ENCODE data around the gene TIE1.

TIE1 gene

DNA sequence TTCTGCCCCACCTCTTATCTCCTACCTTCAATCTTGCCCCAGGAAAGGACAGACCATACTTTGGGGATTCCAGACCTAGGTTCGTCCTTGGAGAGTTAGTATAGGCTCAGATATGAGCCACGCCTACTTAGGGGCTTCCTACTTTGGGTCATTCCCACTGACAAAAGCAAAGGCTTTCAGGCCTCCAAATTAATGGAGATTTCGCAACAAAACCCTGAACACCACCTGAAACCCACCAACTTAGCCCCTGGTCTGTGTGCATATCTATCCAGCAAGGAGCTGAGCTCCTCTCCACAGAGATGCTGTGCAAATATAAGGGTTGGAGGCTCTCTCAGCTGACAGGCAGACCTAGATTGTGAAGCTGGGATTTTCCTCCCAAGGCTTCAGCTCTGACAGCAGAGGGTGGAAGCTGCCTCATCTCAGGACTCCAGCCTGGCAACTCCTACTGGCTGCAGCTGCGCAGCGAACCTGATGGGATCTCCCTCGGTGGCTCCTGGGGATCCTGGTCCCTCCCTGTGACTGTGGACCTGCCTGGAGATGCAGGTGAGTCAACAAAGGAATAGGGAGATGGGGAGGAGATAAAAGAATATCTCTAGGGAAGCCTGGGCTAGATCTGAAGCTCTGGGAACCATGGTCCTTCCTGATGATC is 38.9 kb downstream of the TIE1 start:
- DNase-seq = no peak

DNA sequence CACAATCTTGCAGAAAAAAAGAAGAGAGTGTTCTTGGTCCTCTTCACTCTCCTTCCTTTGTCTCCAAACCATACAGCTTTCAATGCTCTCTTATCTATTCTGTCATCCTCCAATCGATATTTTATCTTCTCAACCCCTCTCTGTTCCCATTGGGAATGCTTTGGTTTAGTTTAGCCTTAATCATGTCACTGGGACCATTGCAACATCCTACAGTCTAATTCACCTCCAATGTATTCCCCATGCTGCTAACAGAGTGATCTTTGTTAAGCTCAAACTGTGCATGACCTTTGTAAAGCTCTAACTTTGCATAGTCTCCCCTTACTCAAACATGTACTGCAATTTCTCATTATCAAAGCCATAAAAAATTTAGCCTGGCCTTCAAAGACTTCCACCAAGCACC is 39.8 kb downstream of the TIE1 start:
- DNase-seq = no peak

DNA sequence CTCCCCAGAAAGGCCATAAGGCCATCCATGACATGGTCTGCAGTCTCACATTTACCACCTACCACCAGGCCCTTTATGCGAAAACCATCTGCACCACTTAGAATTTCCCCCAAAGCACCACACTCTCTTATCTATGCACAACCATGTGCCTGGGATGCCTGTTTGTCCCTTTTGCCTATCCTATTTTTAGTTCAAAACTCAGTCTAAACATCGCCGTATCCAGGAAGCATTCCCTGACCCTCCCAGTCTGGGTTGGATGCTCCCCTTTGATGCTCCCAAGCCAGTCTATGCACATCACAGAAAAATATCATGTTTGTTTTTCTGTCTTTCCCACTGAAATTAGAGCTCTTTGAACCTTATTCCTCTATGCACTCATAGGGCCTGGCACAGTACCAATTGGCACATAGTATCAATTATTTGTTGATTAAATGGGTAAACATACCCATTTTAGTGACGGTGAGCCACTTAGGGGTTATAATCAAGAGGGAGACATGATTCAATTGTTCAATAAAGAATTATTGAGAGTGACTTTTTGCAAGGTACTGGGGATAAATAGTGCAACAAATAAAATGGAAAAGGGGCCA is 43.6 kb downstream of the TIE1 start:
- no peak for DNase-seq

DNA sequence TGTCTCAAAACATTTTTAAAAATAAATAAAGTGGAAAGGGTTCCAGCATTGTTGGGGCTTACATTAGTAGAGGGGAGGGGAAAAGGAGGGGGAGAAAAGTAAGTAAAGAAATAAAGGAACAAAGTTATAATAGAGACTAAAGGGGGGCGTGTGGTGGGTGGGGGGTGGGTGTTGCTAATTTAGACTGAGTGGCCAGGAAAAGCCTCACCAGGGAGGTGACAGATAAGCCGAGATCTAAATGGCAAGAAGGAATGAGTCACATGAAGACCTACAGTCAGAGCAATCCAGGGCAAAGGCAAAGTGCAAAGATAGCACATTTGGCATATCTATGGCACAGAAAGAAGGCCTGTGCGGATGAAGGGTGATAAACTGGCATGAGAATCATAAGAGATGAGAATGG is 44.3 kb downstream of the TIE1 start:
- DNase-seq = no peak

DNA sequence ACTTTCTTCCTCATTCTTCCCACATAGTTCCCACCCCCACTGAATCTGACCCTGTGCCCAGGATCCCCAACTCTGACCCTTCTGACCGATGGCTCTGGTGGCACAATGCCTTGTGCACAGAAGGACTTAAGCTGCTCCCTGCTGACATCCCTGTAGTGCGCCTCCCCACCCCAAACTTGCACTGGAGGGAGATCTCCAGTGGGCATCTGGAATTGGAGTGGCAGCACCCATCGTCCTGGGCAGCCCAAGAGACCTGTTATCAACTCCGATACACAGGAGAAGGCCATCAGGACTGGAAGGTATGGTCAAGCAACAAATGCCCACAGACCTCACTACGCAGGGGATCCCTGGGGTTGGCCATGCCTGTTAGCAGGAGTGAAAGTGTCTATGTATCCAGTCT is 45.9 kb downstream of the TIE1 start:
- no peak for DNase-seq

DNA sequence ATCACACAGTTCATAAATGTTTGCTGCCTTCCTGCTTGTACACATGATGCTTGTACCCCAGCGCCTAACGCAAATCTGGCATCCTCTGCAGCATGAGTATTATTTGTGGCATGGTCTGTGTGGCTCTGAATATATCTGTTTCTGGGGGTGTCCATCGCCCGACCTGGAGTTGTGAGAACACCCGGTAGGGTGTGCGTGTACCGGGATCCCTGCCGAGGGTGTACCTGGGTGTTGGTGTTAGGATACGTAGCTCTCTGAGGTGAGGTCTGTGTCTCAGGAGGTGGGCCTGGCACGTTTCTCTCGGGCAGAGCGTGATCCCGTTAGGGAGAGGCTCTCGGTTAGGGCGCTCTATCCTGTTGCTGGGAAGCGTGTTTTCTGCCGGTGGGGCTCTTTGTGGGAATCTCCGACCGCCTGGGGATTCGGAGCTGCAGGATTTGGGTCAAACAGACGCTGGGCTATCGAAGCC is 47.6 kb downstream of the TIE1 start:
- DNase-seq = peak; percentile 98

DNA sequence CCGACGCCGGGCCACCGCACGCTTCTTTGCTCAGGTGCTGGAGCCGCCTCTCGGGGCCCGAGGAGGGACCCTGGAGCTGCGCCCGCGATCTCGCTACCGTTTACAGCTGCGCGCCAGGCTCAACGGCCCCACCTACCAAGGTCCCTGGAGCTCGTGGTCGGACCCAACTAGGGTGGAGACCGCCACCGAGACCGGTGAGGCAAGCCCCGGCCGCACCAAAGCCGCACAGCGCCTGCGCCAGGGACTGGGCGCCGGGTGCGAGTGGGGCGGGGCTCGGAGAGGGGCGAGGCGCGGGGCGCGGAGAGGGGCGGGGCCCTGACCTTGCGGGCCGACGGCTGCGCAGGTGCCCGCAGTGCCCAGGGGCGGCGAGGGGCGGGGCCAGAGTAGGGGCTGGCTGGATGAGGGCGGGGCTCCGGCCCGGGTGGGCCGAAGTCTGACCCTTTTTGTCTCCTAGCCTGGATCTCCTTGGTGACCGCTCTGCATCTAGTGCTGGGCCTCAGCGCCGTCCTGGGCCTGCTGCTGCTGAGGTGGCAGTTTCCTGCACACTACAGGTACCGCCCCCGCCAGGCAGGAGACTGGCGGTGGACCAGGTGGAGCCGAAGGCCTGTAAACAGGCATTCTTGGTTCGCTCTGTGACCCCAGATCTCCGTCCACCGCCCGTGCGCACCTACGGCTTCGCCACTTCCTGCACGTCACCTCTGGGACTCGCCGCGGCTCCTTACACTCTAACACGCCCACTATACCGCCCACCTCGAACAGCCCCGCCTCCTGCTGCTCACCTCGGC is 48.2 kb downstream of the TIE1 start:
- peak; percentile 100 for DNase-seq

DNA sequence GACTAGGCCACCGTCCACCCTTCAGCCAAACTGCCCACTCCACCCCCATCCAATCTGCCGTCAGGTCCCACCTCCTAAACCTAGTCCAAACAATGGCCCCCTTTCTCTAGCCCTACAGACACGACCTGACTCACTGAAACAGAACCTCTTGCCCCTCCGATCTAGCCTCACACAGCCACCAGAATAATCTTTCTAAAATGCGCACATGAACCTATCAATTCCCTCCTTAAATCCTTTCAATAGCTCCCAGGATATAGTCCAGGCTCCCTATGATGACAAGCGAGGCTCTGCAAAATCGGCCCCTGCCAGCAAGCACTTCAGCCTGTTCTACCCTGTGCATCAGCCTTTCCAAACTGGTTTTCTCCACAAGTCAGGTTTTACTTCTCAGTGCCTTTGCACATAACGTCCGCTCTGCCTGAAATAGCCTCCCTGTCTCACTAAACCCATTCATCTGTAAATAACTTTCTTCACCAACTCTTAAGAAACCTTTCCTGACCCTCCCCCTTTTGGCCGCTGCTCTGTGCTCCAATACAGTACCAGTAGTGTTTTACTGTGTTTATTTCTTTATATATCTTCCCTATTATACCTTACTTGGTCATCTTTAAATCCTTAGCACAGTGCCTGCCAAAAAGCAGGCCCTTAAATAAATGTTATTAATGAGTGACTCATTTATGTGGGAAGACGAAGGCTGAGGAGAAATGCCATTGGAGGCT is 49.0 kb downstream of the TIE1 start:
- DNase-seq = peak; percentile 57

DNA sequence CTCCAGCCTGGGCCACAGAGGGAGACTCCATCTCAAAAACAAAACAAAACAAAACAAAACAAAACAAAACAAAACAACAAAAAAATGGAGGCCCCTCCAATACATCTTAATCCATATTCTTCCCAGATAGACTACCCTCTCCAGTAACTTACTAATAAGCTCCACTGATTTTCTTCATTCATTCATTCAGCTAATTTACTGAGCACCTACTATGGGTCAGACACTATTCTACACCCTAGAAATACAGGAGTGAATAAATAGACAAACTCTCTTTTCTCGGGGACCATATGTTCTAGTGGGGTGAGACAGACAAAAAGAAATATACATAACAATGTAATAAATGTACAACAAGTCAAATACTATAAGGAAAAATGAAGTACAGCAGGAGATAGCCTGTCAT is 50.2 kb downstream of the TIE1 start:
- no peak for DNase-seq

DNA sequence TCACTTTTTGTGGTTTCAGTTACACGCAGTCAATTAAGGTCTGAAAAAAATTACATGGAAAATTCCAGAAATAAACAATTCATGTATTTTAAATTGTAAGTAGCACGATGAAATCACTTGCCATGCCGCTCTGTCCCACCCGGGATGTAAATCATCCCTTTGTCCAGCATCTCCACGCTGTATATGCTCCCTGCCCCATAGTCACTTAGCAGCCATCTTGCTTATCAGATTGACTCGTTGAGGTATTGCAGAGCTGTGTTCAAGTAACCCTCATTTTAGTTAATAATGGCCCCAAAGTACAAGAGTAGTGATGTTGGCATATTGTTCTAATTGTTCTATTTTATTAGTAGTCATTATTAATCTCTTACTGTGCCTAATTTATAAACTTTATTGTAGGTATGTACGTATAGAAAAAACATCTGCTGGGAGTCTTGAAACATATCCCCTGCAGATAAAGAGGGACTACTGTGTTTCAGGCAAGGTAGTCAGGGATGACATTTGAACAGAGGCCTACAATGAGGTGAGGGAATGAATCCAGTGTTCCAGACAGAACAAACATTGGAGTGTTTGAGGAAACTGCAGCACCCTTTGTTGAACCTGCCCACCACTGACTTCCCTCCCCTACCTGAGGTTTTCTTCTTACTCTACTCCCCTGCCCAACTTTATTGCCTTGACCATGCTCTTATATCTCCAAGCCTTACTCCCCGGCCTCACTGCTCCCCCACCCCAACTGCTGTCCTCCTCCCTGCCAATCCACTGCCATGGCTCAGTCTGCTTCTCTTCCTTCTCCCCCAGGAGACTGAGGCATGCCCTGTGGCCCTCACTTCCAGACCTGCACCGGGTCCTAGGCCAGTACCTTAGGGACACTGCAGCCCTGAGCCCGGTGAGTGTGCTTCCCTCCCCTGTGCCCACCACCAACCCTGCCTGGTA is 50.9 kb downstream of the TIE1 start:
- no peak for DNase-seq

DNA sequence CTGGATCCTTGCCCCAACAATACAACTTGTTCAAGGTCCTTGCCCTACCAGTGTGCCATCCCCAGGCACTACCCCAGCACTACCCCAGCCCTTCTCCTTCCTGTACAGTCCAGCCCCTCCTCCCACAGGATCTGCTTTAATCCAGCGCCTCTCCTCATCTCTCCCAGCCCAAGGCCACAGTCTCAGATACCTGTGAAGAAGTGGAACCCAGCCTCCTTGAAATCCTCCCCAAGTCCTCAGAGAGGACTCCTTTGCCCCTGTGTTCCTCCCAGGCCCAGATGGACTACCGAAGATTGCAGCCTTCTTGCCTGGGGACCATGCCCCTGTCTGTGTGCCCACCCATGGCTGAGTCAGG is 51.5 kb downstream of the TIE1 start:
- DNase-seq = no peak

DNA sequence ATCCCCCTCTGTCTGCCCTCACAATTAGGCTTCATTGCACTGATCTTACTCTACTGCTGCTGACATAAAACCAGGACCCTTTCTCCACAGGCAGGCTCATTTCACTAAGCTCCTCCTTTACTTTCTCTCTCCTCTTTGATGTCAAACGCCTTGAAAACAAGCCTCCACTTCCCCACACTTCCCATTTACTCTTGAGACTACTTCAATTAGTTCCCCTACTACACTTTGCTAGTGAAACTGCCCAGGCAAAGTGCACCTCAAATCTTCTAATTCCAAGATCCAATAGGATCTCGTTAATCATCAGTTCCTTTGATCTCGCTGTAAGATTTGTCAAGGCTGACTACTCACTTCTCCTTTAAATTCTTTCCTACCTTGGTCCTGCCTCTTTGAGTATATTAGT is 52.1 kb downstream of the TIE1 start:
- DNase-seq = no peak

DNA sequence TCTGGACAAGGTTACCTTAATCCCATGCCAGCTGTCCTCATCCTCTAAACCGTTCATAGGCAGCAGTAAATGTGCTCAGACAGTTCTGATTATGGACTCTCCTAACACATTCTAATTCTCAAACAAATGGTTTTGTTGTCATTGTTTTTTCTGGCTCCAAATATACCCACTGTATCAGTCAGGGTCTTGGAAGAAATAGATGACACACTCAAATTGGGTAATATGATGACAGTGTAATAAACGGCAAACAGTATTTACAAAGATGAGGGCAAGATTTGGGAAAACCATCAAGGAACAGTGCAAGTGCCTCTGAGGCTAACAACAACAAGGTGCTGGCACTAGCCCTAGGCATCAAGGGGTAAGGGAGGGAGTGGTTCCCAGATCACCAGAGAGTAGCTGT is 53.7 kb downstream of the TIE1 start:
- no peak for DNase-seq

DNA sequence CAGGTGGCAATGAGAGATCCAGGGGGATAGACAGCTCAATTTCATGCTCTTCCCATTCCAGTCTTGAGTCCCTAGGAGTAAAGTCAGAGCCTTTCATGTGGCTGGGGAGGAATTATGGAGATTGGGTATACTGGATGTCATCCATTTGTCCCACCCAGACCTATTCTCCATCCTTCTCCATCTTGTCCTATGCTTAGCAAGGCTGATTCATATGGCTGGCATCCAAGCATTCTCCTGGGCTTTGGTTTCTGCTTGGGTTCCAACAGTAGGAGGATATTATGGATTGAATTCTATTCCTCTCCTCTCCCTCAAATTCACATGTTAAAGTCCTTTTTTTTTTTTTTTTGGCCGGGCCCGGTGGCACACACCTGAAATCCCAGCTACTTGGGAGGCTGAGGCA is 54.2 kb downstream of the TIE1 start:
- DNase-seq = no peak

DNA sequence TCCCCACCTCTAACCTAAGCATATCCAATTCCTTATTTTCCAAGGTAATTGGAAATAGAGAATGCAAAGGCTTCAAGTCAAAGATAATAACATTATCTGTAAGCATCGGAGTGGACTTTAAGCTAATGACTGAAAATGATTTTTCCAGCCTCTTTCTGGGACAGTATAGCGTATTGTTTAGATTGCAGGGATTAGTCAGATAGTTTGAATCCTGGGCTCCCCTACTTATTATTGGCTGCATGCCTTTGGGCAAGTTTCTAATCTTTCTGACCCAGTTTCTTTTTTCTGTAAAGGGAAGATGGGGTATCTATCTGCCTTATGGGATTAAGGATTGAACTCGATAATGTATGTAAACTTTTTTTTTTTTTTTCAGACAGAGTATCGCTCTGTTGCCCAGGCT is 56.5 kb downstream of the TIE1 start:
- no peak for DNase-seq

DNA sequence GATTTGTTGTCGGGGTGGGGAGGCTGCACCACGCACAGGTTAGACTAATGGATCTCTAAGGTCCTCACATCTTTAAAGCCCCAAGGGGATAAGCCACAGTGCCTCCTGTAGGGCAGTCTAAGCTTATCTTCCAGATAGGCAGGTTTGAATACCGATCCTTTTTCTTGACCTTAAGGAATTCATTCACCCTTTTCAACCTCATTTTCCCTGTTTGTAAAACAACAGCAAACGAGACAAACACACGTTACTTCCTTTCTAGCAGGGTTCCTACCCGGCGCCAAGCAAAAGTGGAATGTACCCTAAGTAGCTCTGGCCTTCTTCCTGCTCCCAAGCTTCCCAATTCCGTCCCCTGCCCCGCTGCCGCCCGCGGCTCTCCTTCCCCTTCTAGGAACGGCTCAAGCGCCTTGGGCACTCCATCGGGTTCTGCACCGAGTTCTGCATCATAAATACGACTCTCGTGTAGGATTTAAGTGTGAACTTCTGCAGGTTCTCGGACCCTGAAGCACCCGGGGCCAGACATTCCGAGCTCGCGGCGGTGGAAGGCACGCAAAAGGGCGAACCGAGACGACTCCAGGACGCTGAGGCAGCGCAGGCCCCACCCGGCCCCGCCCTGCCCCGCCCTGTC is 57.5 kb downstream of the TIE1 start:
- DNase-seq = peak; percentile 87

DNA sequence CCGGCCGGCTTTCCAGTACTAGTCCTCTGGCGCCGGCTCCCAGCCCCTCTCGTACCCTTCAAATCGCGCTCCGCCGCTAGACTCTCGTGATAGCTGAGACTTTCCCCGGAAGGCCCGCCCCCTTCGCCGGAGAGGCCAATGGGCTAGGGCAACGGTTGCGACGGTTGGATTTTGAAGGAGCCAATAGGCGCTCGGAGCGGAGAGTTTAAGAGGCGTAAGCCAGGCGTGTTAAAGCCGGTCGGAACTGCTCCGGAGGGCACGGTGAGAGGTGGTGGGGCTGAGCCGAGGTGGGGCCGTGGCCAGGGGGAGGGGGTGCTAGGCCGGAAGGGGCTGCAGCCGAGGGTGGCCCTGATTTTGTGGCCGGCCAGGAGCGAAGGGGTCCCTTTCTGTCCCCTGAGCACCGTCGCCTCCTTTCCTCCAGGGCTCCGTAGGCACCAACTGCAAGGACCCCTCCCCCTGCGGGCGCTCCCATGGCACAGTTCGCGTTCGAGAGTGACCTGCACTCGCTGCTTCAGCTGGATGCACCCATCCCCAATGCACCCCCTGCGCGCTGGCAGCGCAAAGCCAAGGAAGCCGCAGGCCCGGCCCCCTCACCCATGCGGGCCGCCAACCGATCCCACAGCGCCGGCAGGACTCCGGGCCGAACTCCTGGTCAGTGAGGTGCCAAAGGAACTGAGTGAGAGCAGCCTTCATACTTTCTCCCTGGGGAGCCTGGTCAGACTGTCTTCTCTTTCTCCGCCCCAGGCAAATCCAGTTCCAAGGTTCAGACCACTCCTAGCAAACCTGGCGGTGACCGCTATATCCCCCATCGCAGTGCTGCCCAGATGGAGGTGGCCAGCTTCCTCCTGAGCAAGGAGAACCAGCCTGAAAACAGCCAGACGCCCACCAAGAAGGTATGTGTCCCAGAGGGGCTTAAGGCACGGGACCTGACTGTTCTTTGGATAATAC is 58.2 kb downstream of the TIE1 start, which contains the start of gene CDC20:
Gene CDC20, plus strand, starts transcription at position 236 of the 948 bp plus-strand sequence. Its CDS starts 235 bp downstream, at position 471.
- DNase-seq = peak; percentile 100

DNA sequence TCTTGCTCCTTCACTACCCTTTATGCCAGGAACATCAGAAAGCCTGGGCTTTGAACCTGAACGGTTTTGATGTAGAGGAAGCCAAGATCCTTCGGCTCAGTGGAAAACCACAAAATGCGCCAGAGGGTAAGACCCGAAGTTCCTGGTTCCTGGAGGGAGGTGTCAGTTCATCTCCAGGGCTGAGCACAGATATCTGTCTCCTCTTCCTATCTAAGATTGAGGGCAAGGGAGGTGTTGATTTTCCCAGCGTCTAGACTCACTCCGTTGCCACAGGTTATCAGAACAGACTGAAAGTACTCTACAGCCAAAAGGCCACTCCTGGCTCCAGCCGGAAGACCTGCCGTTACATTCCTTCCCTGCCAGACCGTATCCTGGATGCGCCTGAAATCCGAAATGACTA is 58.9 kb downstream of the TIE1 start:
- DNase-seq = no peak

DNA sequence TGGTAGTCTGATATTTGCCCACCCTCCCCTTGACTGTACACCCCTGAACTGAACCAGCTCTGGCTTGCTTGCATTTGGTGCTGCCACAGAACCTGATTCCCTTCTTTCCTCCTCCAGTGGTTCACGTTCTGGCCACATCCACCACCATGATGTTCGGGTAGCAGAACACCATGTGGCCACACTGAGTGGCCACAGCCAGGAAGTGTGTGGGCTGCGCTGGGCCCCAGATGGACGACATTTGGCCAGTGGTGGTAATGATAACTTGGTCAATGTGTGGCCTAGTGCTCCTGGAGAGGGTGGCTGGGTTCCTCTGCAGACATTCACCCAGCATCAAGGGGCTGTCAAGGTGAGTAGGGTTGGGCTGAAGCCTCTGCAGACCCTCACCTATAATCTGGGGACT is 59.8 kb downstream of the TIE1 start:
- no peak for DNase-seq

DNA sequence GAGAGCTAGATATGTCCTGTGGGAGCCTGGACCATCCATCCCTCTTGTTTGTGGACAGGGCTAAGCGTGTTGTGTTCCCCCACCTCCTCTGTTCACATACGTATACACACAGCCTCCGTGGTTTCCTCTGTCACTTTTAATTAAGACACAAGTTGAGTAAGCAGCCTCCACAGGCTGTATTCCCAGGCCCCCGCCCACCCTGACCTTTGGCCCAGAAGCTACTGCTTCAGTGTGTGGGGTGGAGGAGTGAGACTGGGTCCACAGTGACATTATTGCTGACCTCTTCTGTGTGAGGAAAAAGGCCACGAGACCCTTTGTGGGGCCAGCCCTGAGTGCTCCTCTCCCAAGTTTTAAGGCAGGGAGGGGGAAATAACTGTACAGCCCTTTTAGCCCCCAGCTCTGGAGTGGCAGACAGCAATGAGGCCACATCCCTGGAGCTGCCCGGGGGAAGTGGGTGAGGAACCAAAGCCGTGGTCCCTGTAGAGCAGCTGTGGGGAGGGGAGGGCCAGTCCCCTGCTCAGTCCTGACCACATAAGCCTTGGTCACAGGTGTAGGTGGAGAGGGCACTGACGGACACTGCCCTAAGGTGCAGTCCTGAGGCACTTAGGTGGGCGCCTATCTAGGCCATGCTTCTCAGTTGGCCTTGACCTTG is 62.6 kb downstream of the TIE1 start:
- no peak for DNase-seq
